Parathyroid adenoma (tissue), 2 donors: Measurements from ENCODE around the gene ANO4.

Experiments used
- H2AFZ ChIP-seq: fragments of 300-600 bp; sonication (generic); one replicate; pipeline ENCODE4 v1.7.0; 2017; ENCODE audit warnings: antibody characterized with exemption, mild to moderate bottlenecking
- H3K27ac ChIP-seq: fragments of 300-600 bp; sonication (generic); one replicate; pipeline ENCODE4 v1.7.0; 2017
- H3K27me3 ChIP-seq: fragments of 300-600 bp; sonication (generic); one replicate; pipeline ENCODE4 v1.7.0; 2017; ENCODE audit warnings: low read length; ENCODE audit not compliant: control insufficient read depth, insufficient read depth
- H3K36me3 ChIP-seq: fragments of 300-600 bp; sonication (generic); one replicate; pipeline ENCODE4 v1.7.0; 2017; ENCODE audit warnings: low read length; ENCODE audit not compliant: control insufficient read depth, insufficient read depth
- H3K4me1 ChIP-seq: fragments of 300-600 bp; sonication (generic); one replicate; pipeline ENCODE4 v1.7.0; 2017; ENCODE audit warnings: control low read depth
- H3K4me2 ChIP-seq: fragments of 300-600 bp; sonication (generic); one replicate; pipeline ENCODE4 v1.7.0; 2017; ENCODE audit warnings: low read length
- H3K4me3 ChIP-seq: fragments of 300-600 bp; sonication (generic); one replicate; pipeline ENCODE4 v1.7.0; 2017; ENCODE audit warnings: low read depth, low read length
- H3K79me2 ChIP-seq: fragments of 300-600 bp; sonication (generic); one replicate; pipeline ENCODE4 v1.7.0; 2017; ENCODE audit warnings: control low read depth
- H3K9ac ChIP-seq: fragments of 300-600 bp; sonication (generic); one replicate; pipeline ENCODE4 v1.7.0; 2017; ENCODE audit warnings: mild to moderate bottlenecking
- H3K9me3 ChIP-seq: fragments of 300-600 bp; sonication (generic); one replicate; pipeline ENCODE4 v1.7.0; 2017; ENCODE audit warnings: low read length; ENCODE audit not compliant: control insufficient read depth
- CTCF ChIP-seq: fragments of 300-600 bp; sonication (generic); IDR thresholded peaks from one replicate; pipeline ENCODE4 v1.7.0; 2017; ENCODE audit warnings: antibody characterized with exemption, mild to moderate bottlenecking
- donor health status: primary hyperparathyroidism.

ANO4 gene

GRCh38 chr12:100980856-100981255, 186.3 kb downstream of the ANO4 start:
- H3K79me2 ChIP-seq: no peaks in the 10 kb centered on the region
- H3K36me3 ChIP-seq: no peaks in the 10 kb centered on the region
- H3K4me3 ChIP-seq: no peak overlapping the region
- no peaks in the 10 kb centered on the region for H3K4me1 ChIP-seq
- no peak for TF ChIP-seq CTCF
- no peaks in the 10 kb centered on the region for H3K27me3 ChIP-seq
- H2AFZ ChIP-seq: no peak overlapping the region
- H3K27ac ChIP-seq: no peak overlapping the region
- no peaks in the 10 kb centered on the region for H3K9me3 ChIP-seq
- H3K4me2 ChIP-seq: no peak overlapping the region
- no peak overlapping the region for H3K9ac ChIP-seq

- H3K79me2 ChIP-seq: no peaks in the 10 kb centered on the region
- H3K27ac ChIP-seq: no peak overlapping the region
- H3K9me3 ChIP-seq: no peaks in the 10 kb centered on the region
- H3K27me3 ChIP-seq: no peaks in the 10 kb centered on the region
- no peak overlapping the region for H3K9ac ChIP-seq
- no peak for TF ChIP-seq CTCF
- H3K36me3 ChIP-seq: no peaks in the 10 kb centered on the region
- H3K4me2 ChIP-seq: no peak overlapping the region
- no peak overlapping the region for H3K4me3 ChIP-seq
- no peak overlapping the region for H2AFZ ChIP-seq
- no peaks in the 10 kb centered on the region for H3K4me1 ChIP-seq
Measured at GRCh38 chr12:100982511-100983183, 188.1 kb downstream of the ANO4 start.

DNA sequence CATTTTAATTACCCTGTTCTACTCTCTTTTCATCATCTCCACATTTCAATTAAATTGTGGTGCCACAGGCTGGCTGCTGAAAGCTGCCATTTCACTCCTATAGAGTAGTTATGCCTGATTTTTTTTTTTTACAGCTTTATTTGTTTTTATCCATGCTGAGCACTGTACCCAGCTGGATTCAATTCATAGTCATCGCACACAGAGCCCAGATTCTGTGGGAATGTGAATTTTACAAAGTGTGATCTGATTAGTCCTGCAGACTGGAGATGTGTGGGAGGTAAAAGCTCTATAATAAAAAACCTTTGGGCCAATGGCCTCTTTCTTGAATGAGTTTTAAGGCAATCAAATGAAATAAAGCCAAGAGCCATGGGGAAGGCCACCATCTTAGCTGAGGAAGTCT, 190.2 kb downstream of the ANO4 start:
- H3K4me3 ChIP-seq: no peak overlapping the region
- H3K9me3 ChIP-seq: no peaks in the 10 kb centered on the region
- no peak overlapping the region for H2AFZ ChIP-seq
- no peaks in the 10 kb centered on the region for H3K4me1 ChIP-seq
- H3K36me3 ChIP-seq: no peaks in the 10 kb centered on the region
- H3K4me2 ChIP-seq: no peak overlapping the region
- no peak for TF ChIP-seq CTCF
- no peaks in the 10 kb centered on the region for H3K27me3 ChIP-seq
- no peaks in the 10 kb centered on the region for H3K79me2 ChIP-seq
- no peak overlapping the region for H3K9ac ChIP-seq
- no peak overlapping the region for H3K27ac ChIP-seq

DNA sequence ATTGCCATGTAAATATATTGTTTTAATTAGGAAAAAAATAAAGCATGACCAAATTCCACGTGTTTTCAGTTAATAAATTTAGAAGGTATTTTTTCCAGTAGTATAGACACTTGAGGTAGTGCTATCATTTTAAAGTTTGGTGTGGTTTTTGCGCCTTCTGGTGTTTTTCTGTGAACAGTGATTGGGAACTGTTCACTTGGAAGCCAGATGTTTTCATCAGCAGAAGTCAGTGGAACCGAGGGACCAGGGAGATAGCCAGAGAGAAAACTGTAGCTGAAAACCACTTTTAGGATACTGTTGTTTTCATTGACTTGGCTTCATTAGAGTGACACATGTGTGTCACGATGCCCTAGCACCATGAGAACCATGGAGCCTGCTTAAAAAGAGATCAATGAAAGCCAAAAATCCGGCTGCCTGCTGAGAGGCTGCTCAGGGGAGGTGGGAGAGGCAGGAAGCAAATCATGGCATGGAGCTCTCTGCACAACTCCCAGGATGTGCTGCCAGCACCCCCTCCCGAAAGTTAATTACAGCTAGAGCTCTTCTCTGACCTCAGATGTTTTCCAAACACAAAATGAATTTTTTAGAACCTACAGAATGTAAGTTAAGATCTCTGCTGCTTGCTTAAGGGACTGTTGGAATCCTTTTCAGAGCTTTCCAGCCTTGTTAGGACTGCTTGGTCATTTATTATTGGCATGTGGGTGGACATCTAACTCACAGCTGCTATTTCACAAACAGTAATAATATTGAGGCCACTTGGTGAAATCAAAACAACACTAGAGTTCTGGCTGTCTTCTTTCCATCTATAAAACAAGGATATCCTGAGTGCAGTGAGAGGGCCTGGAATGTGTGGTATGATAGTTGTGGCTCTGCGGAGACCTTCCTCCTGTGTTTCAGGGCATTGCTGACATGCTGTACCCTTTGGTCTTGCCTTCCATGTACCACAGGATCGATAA, 192.3 kb downstream of the ANO4 start:
- H3K27ac ChIP-seq: no peak overlapping the region
- H3K4me2 ChIP-seq: no peak overlapping the region
- H3K9me3 ChIP-seq: no peaks in the 10 kb centered on the region
- H3K27me3 ChIP-seq: no peaks in the 10 kb centered on the region
- H3K4me3 ChIP-seq: no peak overlapping the region
- H3K79me2 ChIP-seq: no peaks in the 10 kb centered on the region
- no peak overlapping the region for H3K9ac ChIP-seq
- H3K36me3 ChIP-seq: no peaks in the 10 kb centered on the region
- H2AFZ ChIP-seq: no peak overlapping the region
- no peaks in the 10 kb centered on the region for H3K4me1 ChIP-seq
- TF ChIP-seq CTCF: no peak
